Lung (tissue), 12 donors: Measurements from ENCODE around the gene HEMK1. TPM values are rescaled to one million over a fixed set of nuclear protein-coding genes. Genes with fewer than 3 reads are reported as not detected.
A peak's percentile ranks its signal among the peaks of the same experiment; 100 is the strongest.

Experiments
- ATAC-seq: fragments of 200-7000 bp; cut with Tn5 transposase; one replicate; pipeline ENCODE4 v1.9.1; 2020; ENCODE audit warnings: moderate number of reproducible peaks; ENCODE audit not compliant: insufficient read depth, low FRiP score
- DNase-seq, 3 donors: peaks; one replicate each; pipeline ENCODE4 v3.0.0-alpha.2; 2013 to 2017
- H3K27ac ChIP-seq, 2 donors: one replicate each; pipeline ENCODE4 v1.5.1; 2013; ENCODE audit warnings: mild to moderate bottlenecking in 2 of 2, moderate library complexity in 2 of 2, control low read depth in 1 of 2, inconsistent platforms in 1 of 2, low read depth in 1 of 2, low read length in 1 of 2
- H3K27me3 ChIP-seq, 3 donors: one replicate each; pipeline ENCODE4 v1.5.1; 2013; ENCODE audit warnings: low read length in 2 of 3; ENCODE audit not compliant: control insufficient read depth in 3 of 3, insufficient read depth in 3 of 3
- H3K36me3 ChIP-seq, 4 donors: one replicate each; pipeline ENCODE4 v1.5.1; 2013; ENCODE audit warnings: low read length in 4 of 4, mild to moderate bottlenecking in 1 of 4, moderate library complexity in 1 of 4; ENCODE audit not compliant: control insufficient read depth in 4 of 4, insufficient read depth in 4 of 4
- H3K4me1 ChIP-seq, 5 donors: one replicate each; pipeline ENCODE4 v1.5.1; 2013; ENCODE audit warnings: low read length in 5 of 5, mild to moderate bottlenecking in 2 of 5, moderate library complexity in 1 of 5; ENCODE audit not compliant: control insufficient read depth in 5 of 5, insufficient read depth in 5 of 5
- H3K4me3 ChIP-seq: one replicate; pipeline ENCODE4 v1.5.1; 2013; ENCODE audit warnings: mild to moderate bottlenecking, control low read depth, moderate library complexity
- H3K9ac ChIP-seq, 2 donors: one replicate each; pipeline ENCODE4 v1.5.1; 2013; ENCODE audit warnings: low read length in 2 of 2, control low read depth in 1 of 2; ENCODE audit not compliant: insufficient read depth in 1 of 2
- H3K9me3 ChIP-seq, 4 donors: one replicate each; pipeline ENCODE4 v1.5.1; 2013; ENCODE audit warnings: low read length in 3 of 4, mild to moderate bottlenecking in 1 of 4, moderate library complexity in 1 of 4; ENCODE audit not compliant: control insufficient read depth in 4 of 4, insufficient read depth in 3 of 4
- CTCF ChIP-seq: IDR thresholded peaks from 2 replicates; pipeline ENCODE4 v1.5.1; 2012; ENCODE audit warnings: mild to moderate bottlenecking; ENCODE audit errors: control extremely low read depth, extremely low read depth
- WGBS, 2 donors: extraction: QIAGEN DNeasy Blood & Tissue Kit; methylation state at CpG; one replicate each; pipeline ENCODE4 v1.1.7; 2013; 5-methylcytosine and 5-hydroxymethylcytosine counted together
- polyA plus RNA-seq, 2 donors: library from polyadenylated mRNA; stranded (reverse); fragments of 200-250 nt; gene quantifications; one replicate each; pipeline ENCODE4 v1.2.1, GENCODE V29; 2013
- total RNA-seq, 2 donors: library from RNA; depleted of rRNA in 1 of 2; stranded (reverse); fragments of >200 nt in 1 of 2; gene quantifications; one replicate each; pipeline ENCODE4 v1.2.1, GENCODE V29; 2014 to 2021
- donor health status: control.
- donor health status: control.
- donor health status: Bipolar disorder and iron deficiency.
- donor health status: healthy.
- donor health status: DM: yes; HTN: yes; CAD: no.

Gene HEMK1
- total and polyA plus RNA-seq, 4 donors, result 16.0 to 28.0 (median 18.7) TPM

DNA sequence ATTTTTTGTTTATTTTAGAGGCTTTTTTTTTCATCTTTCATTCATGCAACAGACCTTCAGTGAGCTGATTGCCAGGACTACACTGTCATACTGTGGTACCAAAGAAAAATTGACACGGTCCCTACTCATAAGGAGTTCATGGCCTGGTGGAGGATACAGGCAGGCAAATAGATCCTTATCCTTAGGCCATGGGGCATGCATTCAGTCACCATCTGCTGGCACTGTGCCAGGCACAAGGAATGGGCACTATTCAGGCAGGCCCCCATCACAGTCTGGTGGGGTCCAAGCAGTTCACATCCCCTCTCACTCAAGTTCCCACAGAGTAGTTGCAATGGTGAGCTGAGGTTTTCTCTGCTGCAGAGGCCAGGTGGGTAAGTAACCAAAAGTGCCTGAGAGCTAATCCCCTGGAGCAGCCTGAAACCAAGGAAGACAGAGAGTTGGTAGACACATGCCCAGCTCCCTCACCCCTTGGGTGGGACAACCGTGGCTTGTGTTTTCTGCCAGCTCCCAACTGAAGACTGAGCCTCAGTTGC lies 25.0 kb downstream of the HEMK1 start:
- DNase-seq (no peak), ATAC-seq (no peak)
- peaks cover 0 to 1% (median 0%) of the 10 kb centered on the region in 4 donors for H3K9me3 ChIP-seq
- H3K9ac ChIP-seq, result peak overlapping the region in 1 of 2 donors; percentile 29
- TF ChIP-seq CTCF, result no peak
- peaks cover 0 to 19% (median 6%) of the 10 kb centered on the region in 5 donors for H3K4me1 ChIP-seq
- no peaks in the 10 kb centered on the region for H3K36me3 ChIP-seq
- H3K27me3 ChIP-seq, result no peaks in the 10 kb centered on the region
- 32 to 50% methylated on average over 2 of the region's 2 CpGs for WGBS, 2 donors
- no peak overlapping the region for H3K4me3 ChIP-seq
- no peak overlapping the region for H3K27ac ChIP-seq

GRCh38 chr3:50599115-50599715 lies 29.9 kb downstream of the HEMK1 start:
- no peak overlapping the region for H3K9ac ChIP-seq
- TF ChIP-seq CTCF, result no peak

DNA sequence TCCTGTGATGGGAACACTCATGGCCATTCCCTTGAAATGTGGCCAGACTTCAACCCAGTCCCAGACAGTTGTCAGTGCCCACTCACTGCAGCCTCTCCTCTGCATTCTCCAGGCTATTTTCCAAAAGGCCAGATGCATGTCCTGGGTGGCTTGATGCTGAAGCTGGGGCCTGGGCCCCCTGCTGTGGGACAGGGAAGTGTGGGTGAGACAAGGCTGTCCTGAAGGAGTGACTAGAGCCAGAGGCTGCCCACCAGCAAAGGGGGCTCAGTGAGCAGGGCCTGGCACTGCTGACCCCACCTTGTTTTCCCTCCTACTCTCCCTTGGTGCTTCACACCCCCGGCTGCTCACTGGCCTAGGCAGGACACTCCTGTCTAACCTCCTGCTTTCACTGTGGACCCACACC lies 30.4 kb downstream of the HEMK1 start:
- H3K9ac ChIP-seq, result no peak overlapping the region

More at GRCh38 chr3:50599115-50599715, 29.9 kb downstream of the HEMK1 start:
- no peaks in the 10 kb centered on the region for H3K27me3 ChIP-seq
- no peak for ATAC-seq
- peak overlapping the region; percentile 92 to 98 for H3K27ac ChIP-seq
- no peak for DNase-seq
- H3K9me3 ChIP-seq, result peaks cover 0 to 1% (median 0%) of the 10 kb centered on the region in 4 donors
- H3K36me3 ChIP-seq, result peaks cover 0 to 3% (median 0%) of the 10 kb centered on the region in 4 donors
- 84 to 90% methylated on average over 6 of the region's 6 CpGs for WGBS, 2 donors
- peaks cover 15 to 42% (median 37%) of the 10 kb centered on the region in 5 donors for H3K4me1 ChIP-seq
- H3K4me3 ChIP-seq, result no peak overlapping the region

More for the DNA sequence above, 30.4 kb downstream of the HEMK1 start:
- 63 to 100% methylated on average over 1 of the region's 1 CpG for WGBS, 2 donors
- no peaks in the 10 kb centered on the region for H3K9me3 ChIP-seq
- peaks cover 0 to 8% (median 3%) of the 10 kb centered on the region in 4 donors for H3K36me3 ChIP-seq
- DNase-seq (peak in 1 of 3 donors; percentile 43), ATAC-seq (no peak)
- H3K27me3 ChIP-seq, result no peaks in the 10 kb centered on the region
- H3K4me1 ChIP-seq, result peaks cover 15 to 44% (median 37%) of the 10 kb centered on the region in 5 donors
- H3K27ac ChIP-seq, result peak overlapping the region; percentile 92 to 98
- no peak overlapping the region for H3K4me3 ChIP-seq
- TF ChIP-seq CTCF, result no peak
